Sigmoid colon (tissue), 3 donors: ENCODE results near the gene CDK6.

ENCODE experiments used
- CTCF ChIP-seq, 4 experiments: fragments of 450-650 bp in 3 of 4; fragments of 200-600 bp in 1 of 4; IDR thresholded peaks; one replicate each; pipeline ENCODE4 v1.5.1; 2016 to 2019; ENCODE audit warnings: antibody characterized with exemption in 4 of 4, mild to moderate bottlenecking in 3 of 4, moderate library complexity in 2 of 4
- POLR2A ChIP-seq, 2 donors: fragments of 450-650 bp; IDR thresholded peaks; one replicate each; pipeline ENCODE4 v1.6.1; 2016; ENCODE audit warnings: antibody characterized with exemption in 2 of 2, mild to moderate bottlenecking in 2 of 2, moderate library complexity in 2 of 2

GRCh38 chr7:92655346-92655884 is 181.0 kb downstream of the CDK6 start:
- TF ChIP-seq POLR2A (IDR thresholded peaks at IDR 0.05) (no peak), CTCF (IDR thresholded peaks at IDR 0.05) (no peak)
